ENCODE data around the gene PARD3.

The PARD3 gene

GRCh38 chr10:34292675-34293074 is 522.4 kb downstream of the PARD3 start:
- ATAC-seq (ENCODE audit: low read depth) (no peak), DNase-seq (ENCODE audit: low spot score) (no peak)
- H3K4me1 ChIP-seq (ENCODE audit: insufficient read depth, poor library complexity, severe bottlenecking): peaks cover 8% of the 10 kb centered on the region
- H3K4me3 ChIP-seq (ENCODE audit: severe bottlenecking): no peak overlapping the region
- no peaks in the 10 kb centered on the region for H3K27me3 ChIP-seq (ENCODE audit: insufficient read depth, poor library complexity, severe bottlenecking)
- TF ChIP-seq, protein P1, sequence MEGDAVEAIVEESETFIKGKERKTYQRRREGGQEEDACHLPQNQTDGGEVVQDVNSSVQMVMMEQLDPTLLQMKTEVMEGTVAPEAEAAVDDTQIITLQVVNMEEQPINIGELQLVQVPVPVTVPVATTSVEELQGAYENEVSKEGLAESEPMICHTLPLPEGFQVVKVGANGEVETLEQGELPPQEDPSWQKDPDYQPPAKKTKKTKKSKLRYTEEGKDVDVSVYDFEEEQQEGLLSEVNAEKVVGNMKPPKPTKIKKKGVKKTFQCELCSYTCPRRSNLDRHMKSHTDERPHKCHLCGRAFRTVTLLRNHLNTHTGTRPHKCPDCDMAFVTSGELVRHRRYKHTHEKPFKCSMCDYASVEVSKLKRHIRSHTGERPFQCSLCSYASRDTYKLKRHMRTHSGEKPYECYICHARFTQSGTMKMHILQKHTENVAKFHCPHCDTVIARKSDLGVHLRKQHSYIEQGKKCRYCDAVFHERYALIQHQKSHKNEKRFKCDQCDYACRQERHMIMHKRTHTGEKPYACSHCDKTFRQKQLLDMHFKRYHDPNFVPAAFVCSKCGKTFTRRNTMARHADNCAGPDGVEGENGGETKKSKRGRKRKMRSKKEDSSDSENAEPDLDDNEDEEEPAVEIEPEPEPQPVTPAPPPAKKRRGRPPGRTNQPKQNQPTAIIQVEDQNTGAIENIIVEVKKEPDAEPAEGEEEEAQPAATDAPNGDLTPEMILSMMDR (IDR thresholded peaks at IDR 0.05; ENCODE audit: poor library complexity, severe bottlenecking): no peak
- H3K9me3 ChIP-seq (ENCODE audit: severe bottlenecking): no peaks in the 10 kb centered on the region
- H3K27ac ChIP-seq (ENCODE audit: poor library complexity, severe bottlenecking): no peak overlapping the region
- H3K36me3 ChIP-seq (ENCODE audit: low read depth): no peaks in the 10 kb centered on the region

GRCh38 chr10:34292194-34292565 is 522.9 kb downstream of the PARD3 start:
- H3K4me1 ChIP-seq (ENCODE audit: insufficient read depth, poor library complexity, severe bottlenecking): peaks cover 8% of the 10 kb centered on the region
- ATAC-seq (ENCODE audit: low read depth) (no peak), DNase-seq (ENCODE audit: low spot score) (no peak)
- no peak overlapping the region for H3K27ac ChIP-seq (ENCODE audit: poor library complexity, severe bottlenecking)
- H3K4me3 ChIP-seq (ENCODE audit: severe bottlenecking): no peak overlapping the region
- 0 out of 2 replicates have a peak, but pooled peaks cover 2% of the 10 kb centered on the region for H3K36me3 ChIP-seq (ENCODE audit: low read depth)
- no peaks in the 10 kb centered on the region for H3K27me3 ChIP-seq (ENCODE audit: insufficient read depth, poor library complexity, severe bottlenecking)
- H3K9me3 ChIP-seq (ENCODE audit: severe bottlenecking): no peaks in the 10 kb centered on the region
- TF ChIP-seq, protein P1 (IDR thresholded peaks at IDR 0.05; ENCODE audit: poor library complexity, severe bottlenecking): no peak

- H3K4me1 ChIP-seq (ENCODE audit: insufficient read depth, poor library complexity, severe bottlenecking): peaks cover 8% of the 10 kb centered on the region
- H3K27me3 ChIP-seq (ENCODE audit: insufficient read depth, poor library complexity, severe bottlenecking): no peaks in the 10 kb centered on the region
- ATAC-seq (ENCODE audit: low read depth) (no peak), DNase-seq (ENCODE audit: low spot score) (no peak)
- H3K27ac ChIP-seq (ENCODE audit: poor library complexity, severe bottlenecking): no peak overlapping the region
- 0 out of 2 replicates have a peak, but pooled peaks cover 3% of the 10 kb centered on the region for H3K36me3 ChIP-seq (ENCODE audit: low read depth)
- H3K9me3 ChIP-seq (ENCODE audit: severe bottlenecking): no peaks in the 10 kb centered on the region
- TF ChIP-seq, protein P1 (IDR thresholded peaks at IDR 0.05; ENCODE audit: poor library complexity, severe bottlenecking): no peak
- no peak overlapping the region for H3K4me3 ChIP-seq (ENCODE audit: severe bottlenecking)
Measured at GRCh38 chr10:34291466-34292193, 523.5 kb downstream of the PARD3 start.

GRCh38 chr10:34290412-34291081 is 524.5 kb downstream of the PARD3 start:
- ATAC-seq (ENCODE audit: low read depth): peak; percentile 62; the same call in 1 of the 3 replicates
- Histone ChIP-seq H3K27me3 (ENCODE audit: insufficient read depth, poor library complexity, severe bottlenecking) (no peaks in the 10 kb centered on the region), H3K4me1 (ENCODE audit: insufficient read depth, poor library complexity, severe bottlenecking) (peaks cover 8% of the 10 kb centered on the region), H3K36me3 (ENCODE audit: low read depth) (0 out of 2 replicates have a peak, but pooled peaks cover 3% of the 10 kb centered on the region), H3K27ac (ENCODE audit: poor library complexity, severe bottlenecking) (no peak overlapping the region), H3K4me3 (ENCODE audit: severe bottlenecking) (no peak overlapping the region), H3K9me3 (ENCODE audit: severe bottlenecking) (no peaks in the 10 kb centered on the region)
- no peak for DNase-seq (ENCODE audit: low spot score)
- TF ChIP-seq, protein P1 (IDR thresholded peaks at IDR 0.05; ENCODE audit: poor library complexity, severe bottlenecking): no peak
